Stimulated activated CD8-positive, alpha-beta memory T cell treated with anti-CD3 and anti-CD28 coated beads, Interleukin-15, amount 100 ng/mL, for 24 hours (primary cell): ENCODE measurements around the gene FUBP3.
"Not testable (repeated sequence)": the region's sequence is repeated elsewhere in the genome, so short reads cannot be mapped to it uniquely, and the experiment has no call there.

ENCODE experiments used
- DNase-seq: peaks from one replicate; pipeline ENCODE4 v3.0.0-alpha.2; 2020; ENCODE audit warnings: low read depth

FUBP3 gene

GRCh38 chr9:130682421-130683121 lies 103.2 kb downstream of the FUBP3 start:
- no peak for DNase-seq

DNA sequence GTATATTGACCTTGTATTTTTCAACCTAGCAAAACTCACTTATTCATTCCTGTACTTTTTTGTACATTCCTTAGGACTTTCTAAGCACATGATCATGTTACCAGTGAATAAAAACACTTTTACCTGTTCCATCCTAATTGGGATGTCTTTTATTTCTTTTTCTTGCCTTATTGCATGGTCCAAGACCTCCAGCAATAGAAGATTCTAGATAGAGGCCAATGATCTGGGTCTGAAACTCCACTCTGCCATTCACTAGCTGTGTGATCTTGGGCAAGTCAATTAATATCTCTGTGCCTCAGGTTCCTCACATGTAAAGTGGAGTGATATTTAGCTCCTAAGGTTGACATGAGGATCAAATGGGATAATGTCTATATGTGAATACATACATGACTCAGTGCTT lies 105.7 kb downstream of the FUBP3 start:
- no peak for DNase-seq

DNA sequence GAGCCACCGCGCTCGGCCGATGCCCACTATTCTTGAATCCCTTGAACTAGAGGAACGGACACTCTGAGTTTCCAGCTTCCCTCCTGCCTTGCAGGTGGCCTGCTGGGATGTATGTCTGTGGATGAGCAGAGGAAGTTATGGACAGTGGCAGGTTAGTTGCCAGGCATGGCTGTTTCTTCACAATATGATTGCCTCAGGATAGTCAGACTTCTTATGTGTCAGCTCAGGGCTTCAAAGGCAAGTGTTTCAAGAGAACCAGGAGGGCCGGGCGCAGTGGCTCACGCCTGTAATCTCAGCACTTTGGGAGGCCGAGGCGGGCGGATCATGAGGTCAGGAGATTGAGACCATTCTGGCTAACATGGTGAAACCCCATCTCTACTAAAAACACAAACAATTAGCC lies 106.6 kb downstream of the FUBP3 start:
- DNase-seq, result not testable (repeated sequence)

DNA sequence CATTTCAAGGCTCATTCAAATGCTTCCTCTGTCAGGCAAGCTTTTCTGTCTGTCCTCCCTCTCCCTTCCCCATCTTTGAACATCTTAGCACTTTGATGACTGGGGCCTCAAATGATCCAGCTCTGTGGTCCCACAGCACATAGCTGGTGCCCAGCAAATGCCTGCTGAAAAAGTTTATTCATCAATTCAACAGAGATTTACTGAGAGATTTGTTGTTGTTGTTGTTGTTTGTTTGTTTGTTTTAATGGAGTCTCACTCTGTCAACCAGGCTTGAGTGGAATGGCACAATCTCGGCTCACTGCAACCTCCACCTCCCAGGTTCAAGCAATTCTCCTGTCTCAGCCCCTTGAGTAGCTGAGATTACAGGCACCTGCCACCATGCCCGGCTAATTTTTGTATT lies 108.2 kb downstream of the FUBP3 start:
- DNase-seq, result no peak
